ENCODE measurements around the gene ORM1.

The ORM1 gene

DNA sequence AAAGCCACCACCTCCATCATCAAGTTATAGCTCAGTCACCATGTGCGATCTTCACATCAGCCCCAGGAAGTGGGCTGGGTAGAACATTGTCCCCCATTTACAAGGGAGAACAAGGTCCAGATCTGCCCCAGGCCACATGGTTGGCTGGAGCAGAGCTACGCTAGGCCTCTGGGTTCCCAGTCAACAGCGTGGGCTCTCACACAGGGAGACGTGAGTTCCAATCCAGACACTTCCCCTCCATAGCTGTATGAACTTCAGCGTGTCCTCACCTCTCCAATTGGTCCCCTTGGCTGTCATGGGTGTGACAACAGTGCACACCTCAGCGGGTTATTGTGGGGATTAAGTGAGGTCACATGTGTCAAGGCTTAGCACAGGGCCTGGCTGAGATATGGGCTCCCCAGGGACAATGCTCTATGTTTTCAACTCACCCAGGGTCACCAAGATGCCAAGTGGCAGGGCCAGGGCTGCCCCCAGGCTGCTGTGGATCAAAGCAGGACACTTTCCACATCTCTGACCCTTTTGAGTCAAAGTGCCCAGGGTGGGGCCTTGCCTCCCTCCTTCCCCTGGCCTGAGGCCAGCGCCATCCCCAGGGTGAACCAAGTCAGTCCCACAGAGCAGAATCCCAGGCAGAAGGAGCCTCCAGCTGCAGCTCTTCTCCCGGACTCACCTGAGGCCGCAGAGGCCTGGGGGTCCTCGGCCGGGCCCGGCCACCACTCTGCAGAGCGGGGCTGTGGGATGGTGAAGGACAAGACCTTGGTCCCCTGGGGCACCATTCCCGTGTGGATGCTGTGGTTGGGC is 45.1 kb downstream of the ORM1 start:
- DNase-seq, result no peak

DNA sequence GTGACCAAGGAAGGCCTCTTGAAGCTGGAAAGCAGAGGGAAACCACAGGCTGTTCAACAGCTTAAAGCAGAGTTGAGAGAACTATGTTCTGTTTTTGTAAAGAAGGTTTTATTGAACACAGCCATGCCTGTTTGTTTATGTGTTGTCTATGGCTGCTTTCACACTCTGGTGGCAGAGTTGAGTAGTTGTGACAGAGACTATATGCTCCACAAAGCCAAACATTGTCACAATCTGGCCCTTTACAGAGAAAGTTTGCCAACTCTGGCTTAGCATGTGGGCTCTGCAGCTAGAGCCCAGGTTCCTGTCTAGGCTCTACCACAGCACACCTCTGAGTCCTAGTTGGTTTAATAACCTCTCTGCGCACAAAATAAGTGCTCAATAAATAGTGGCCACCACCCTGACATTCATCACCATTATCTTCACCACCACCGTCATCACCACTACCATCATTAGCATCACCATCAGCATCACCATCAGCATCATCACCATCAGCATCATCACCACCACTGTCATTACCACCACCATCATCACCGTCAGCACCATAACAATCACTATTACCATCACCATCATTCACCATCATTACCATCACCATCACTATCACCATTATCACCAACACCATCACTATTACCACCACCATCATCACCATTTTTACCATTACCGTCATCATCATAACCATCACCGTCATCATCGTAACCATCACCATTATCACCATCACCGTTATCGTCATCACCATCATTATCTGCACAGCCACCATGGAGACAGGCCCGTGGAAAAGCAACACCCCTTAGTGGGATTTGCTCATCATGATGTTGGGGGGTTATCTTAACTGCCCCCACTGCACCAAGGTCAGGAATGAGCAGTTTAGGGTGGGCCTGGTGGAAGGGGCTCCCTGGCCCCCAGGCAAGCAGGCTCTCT is 46.6 kb downstream of the ORM1 start:
- no peak for DNase-seq

GRCh38 chr9:114370251-114370967 is 47.5 kb downstream of the ORM1 start:
- DNase-seq, result no peak

- no peak for DNase-seq
Observed at GRCh38 chr9:114370968-114371320, 48.0 kb downstream of the ORM1 start.

GRCh38 chr9:114371343-114371944 is 48.5 kb downstream of the ORM1 start:
- DNase-seq, result no peak

GRCh38 chr9:114371973-114372917 is 49.3 kb downstream of the ORM1 start:
- DNase-seq, result peak in 1 of 2 experiments; percentile 64

- peak; percentile 83 to 85 for DNase-seq
Observed at GRCh38 chr9:114372921-114373448, 50.1 kb downstream of the ORM1 start.

- DNase-seq, result peak in 1 of 2 experiments; percentile 50
Observed at GRCh38 chr9:114373960-114374730, 51.2 kb downstream of the ORM1 start.

DNA sequence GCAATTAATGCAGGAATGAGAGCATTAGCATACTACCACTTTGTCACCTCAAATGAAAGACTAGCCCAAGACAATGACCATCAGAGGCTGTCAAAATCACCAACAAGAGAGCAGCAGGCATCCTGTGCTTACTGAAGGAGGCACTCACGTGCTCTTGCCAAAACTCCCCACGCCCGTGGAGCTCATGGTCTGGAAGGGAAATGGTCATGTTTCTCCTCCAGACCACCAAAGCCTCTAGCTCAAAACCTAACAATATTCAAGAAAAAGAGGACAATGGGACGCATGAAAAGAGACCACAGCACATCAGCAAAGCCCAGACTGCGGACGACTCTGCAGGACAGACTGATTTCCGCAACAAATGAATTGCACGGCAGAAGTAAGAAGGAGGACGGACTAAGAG is 52.0 kb downstream of the ORM1 start:
- no peak for DNase-seq

- no peak for DNase-seq
Observed at GRCh38 chr9:114375386-114376175, 52.7 kb downstream of the ORM1 start.

All from activated T-cell treated with anti-CD3 and anti-CD28 coated beads, Interleukin-2, amount 50 U/mL, for 48 hours (primary cell).